Activated CD8-positive, alpha-beta memory T cell treated with anti-CD3 and anti-CD28 coated beads, Interleukin-2, amount 50 U/mL, for 1 hour (primary cell): ENCODE measurements around the gene SCGB1C1.

ENCODE experiments used
- DNase-seq: peaks from one replicate; pipeline ENCODE4 v3.0.0-alpha.2; 2020; ENCODE audit errors: extremely low read depth

SCGB1C1 gene

GRCh38 chr11:205221-206001 is 12.5 kb downstream of the SCGB1C1 start:
- no peak for DNase-seq

- no peak for DNase-seq
Observed at GRCh38 chr11:206002-206384, 13.1 kb downstream of the SCGB1C1 start.

DNA sequence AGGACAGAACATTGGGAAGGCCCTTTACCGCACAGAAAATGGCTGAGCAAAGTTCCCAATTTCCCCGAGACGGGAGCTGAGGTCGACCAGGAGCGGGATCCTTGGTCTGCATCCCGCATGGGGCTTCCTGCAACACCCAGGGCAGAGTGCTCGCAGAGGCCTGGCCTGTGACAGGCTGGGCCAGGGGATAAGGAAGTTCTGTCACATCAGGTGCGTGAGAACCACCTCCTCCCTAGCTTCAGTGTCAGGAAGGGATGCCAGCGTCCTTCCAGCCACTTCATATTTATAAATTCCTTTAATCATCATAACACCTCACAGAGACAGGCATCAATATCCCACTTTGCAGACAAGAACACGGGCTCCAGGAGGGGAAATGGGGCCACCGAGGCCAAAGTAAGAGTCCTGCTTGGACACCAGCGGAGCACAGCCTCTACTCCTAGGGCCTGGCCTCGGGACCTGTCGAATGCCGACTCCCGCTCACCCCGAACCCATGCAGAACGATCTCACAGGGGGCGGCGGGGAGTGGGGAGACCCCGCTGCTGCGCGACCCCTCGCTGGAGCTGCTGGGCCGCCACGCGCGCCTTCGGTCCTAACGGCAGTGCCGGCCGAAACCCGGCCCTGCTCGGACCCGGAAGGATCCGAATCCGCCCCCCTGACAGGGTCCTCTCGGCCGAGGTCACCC is 13.8 kb downstream of the SCGB1C1 start:
- no peak for DNase-seq

- peak; percentile 96 for DNase-seq
Observed at GRCh38 chr11:207208-207862, 14.5 kb downstream of the SCGB1C1 start, which contains the start of the genes BET1L and RIC8A. TSS of gene BET1L (minus strand) at chr11:207399. CDS start at chr11:207321, 78 bp downstream. TSS of gene RIC8A (plus strand) at chr11:207708. CDS start at chr11:208855, 1,147 bp downstream.

DNA sequence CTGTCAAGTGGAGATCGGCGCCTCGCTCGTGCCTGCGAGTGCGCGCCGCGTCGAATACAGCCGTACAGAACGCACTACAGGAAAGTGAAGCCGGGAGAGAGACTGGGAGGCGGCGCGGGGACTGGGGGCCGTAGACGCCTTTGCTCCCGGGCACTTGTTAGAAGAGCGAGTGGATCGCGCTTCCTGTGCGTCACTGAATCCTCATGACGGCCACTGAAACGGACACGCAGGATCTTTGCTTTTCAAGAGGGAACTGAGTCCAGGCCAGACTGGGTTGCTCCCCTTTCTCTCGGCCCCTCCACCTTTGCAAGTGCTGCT is 14.9 kb downstream of the SCGB1C1 start:
- DNase-seq = no peak

GRCh38 chr11:208181-208916 is 15.5 kb downstream of the SCGB1C1 start:
- peak; percentile 51 for DNase-seq

DNA sequence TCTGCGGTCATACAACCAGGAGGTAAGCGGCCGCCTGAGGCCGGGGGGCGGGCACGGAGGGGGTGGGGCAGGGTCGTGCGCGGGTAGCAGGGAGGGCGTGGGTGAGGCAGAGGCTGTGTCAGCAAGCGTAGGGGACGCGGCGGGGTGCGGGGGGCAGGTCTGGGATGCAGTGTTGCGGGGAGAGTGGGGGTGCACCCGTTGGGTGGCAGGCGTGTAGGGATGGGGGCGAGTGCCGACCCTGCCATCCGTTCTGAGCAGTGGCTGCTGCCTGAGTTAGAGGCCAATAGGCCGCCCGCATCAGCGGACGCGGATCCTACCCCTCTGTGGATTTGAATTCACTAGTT is 16.0 kb downstream of the SCGB1C1 start:
- no peak for DNase-seq

- DNase-seq = no peak
Observed at GRCh38 chr11:209275-210121, 16.6 kb downstream of the SCGB1C1 start.

DNA sequence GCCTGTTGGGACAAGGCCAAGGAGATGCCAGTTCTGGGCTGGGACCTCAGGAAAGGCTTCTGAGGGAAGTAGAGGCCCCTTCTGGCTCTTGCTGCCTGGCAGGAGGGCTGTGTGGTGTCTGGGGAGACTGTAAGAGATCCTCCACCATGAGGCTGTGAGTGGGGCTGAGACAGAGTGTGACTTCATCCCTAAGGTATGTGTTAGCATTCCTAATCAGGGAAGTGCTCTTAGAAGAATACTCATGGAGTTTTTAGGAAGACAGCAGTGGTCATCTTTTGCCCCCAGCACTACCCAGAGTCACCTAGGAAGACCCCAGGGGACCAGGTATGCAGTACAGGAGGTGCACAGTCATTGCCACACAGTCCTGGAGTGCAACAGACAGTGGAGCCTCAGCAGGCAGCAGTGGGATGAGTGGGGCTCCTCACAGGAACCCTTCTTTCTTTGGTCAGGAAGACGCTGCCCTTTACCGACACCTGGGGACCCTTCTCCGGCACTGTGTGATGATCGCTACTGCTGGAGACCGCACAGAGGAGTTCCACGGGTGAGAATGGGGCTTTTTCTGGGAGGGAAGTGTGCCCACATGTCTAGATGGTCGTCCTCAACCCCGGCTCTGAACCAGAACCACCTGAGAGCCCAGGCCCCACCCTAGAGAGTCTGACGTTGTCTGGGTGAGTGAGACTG is 17.4 kb downstream of the SCGB1C1 start:
- DNase-seq = no peak

GRCh38 chr11:210803-211180 is 17.9 kb downstream of the SCGB1C1 start:
- no peak for DNase-seq

DNA sequence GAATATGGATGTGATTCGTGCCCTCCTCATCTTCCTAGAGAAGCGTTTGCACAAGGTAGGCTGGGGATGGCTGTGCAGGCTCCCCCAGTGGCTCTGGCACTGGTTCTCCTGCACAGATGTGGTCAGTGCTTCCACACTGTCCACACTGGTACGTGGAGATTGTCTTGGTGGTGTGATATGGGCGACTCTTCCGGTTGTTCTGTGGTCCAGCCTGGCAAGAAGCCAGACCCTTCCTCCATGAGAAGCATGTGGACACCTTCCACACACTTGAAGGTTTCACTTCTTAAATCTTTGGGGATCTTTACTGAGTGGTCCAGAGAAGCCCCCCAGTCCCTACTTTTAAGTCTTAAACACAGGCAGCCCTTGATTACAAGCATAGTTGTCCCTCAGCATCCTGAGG is 18.4 kb downstream of the SCGB1C1 start:
- no peak for DNase-seq

DNA sequence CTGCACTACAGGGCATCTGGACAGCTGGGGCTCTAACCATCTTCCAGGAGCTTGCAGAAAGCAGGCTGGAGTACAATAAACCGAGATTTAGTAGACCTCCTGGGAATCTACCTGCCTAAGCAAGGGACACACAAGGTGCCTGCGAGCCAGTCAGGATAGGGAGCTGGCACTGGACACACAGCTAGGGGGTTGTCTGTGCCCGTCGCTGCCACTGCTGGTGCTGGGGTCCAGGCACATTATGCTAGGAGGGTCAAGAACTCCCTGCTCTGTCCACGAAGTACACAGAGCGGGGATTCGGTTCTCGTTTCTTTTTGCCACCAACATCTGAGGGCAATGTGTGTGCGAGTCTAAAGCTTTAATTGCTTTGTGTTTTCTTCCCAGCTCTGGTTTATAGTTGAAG is 18.9 kb downstream of the SCGB1C1 start:
- DNase-seq = no peak

- DNase-seq = no peak
Observed at GRCh38 chr11:212150-213100, 19.5 kb downstream of the SCGB1C1 start.

GRCh38 chr11:213111-213510 is 20.2 kb downstream of the SCGB1C1 start:
- no peak for DNase-seq

GRCh38 chr11:214083-214482 is 21.2 kb downstream of the SCGB1C1 start:
- DNase-seq = no peak

DNA sequence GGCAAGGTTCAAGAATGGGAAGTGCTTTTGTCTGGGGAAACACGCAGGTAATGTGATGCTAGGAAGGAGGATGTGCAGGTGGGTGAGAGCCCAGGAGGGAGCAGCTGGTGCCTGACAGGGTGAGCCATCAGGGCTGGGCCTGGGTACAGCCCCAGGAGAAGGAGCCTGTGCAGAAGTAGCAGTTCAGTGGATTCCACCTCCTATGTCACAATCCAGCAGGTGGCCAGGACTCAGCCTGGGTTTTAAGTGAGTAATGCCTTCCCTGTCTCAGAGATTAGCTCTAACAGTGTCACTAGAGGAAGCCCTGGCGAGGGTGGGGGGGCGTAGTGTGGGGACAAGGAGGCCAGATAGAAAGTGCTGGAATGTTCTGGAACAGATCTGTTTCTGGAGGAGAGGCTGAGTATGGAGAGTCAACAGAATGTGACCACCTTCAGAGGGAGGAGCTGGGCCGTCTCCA is 22.7 kb downstream of the SCGB1C1 start:
- DNase-seq = no peak

- DNase-seq = no peak
Observed at GRCh38 chr11:216081-216974, 23.4 kb downstream of the SCGB1C1 start.

DNA sequence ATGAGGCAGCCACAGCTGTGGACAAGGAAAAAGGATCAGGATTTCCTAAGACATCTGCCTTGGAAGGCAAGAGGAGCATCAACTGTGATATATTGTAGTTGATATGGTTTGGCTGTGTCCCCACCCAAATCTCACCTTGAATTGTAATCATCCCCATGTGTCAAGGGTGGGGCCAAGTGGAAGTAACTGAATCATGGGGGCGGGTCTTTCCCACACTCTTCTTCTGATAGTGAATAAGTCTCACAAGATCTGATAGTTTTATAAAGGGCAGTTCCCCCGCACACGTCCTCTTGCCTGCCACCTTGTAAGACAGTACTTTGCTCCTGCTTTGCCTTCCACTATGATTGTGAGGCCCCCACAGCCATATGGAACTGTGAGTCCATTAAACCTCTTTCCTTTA is 24.8 kb downstream of the SCGB1C1 start:
- no peak for DNase-seq
